Breast epithelium (tissue), 3 donors: Measurements from ENCODE around the gene FAM221B.

ENCODE experiments used
- CTCF ChIP-seq, 3 donors: fragments of 450-650 bp; IDR thresholded peaks; one replicate each; pipeline ENCODE4 v1.5.1; 2016 to 2017; ENCODE audit warnings: antibody characterized with exemption in 3 of 3, mild to moderate bottlenecking in 3 of 3, moderate library complexity in 3 of 3
- POLR2A ChIP-seq: fragments of 450-650 bp; IDR thresholded peaks from one replicate; pipeline ENCODE4 v1.6.1; 2016; ENCODE audit warnings: antibody characterized with exemption, mild to moderate bottlenecking, moderate library complexity

- TF ChIP-seq CTCF (IDR thresholded peaks at IDR 0.05) (no peak), POLR2A (no peak)
Measured at GRCh38 chr9:35832814-35833213, 4.3 kb upstream of the FAM221B start.
